ENCODE data around the gene FOXA3.

FOXA3 gene

DNA sequence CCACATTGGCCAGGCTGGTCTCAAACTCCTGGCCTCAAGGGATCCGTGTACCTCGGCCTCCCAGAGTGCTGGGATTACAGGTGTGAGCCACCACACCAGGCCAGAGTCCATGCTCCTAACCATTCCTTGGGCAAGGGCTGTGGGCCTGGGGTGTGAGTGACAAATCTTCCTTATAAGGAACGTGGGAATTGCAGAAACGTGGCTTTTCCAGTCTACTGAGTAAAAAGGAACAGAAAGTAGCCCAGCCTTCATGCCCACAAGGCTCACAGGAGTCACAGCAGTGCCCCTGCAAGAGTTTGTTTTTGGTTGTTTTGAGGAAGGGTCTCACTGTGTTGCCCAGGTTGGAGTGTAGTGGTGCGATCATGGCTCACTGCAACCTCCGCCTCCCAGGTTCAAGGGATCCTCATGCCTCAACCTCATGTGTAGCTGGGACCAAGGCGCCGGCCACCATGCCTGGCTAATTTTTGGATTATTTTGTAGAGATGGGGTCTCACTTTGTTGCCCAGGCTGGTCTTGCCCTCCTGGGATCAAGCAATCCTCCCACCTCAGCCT, 33.2 kb downstream of the FOXA3 start:
- no peak for DNase-seq

DNA sequence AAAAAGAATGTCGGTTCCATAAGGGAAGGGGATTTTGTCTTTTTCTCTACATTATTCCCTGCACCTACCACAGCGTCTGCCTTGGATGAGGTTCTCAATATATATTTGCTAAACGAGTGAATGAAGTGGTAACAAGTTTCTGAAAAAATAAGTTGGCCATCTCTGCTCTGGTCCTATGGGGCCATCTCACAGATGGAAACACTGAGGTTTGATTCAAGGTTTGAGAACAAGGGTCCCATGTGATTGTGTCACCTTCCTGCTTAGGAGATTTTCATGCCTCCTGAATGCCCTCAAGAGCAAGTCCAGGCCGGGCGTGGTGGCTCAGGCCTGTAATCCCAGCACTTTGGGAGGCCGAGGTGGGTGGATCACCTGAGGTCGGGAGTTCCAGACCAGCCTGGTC, 35.1 kb downstream of the FOXA3 start:
- DNase-seq = no peak

GRCh38 chr19:45899919-45900589, 35.9 kb downstream of the FOXA3 start:
- DNase-seq = no peak

GRCh38 chr19:45900738-45901431, 36.8 kb downstream of the FOXA3 start:
- DNase-seq = no peak

DNA sequence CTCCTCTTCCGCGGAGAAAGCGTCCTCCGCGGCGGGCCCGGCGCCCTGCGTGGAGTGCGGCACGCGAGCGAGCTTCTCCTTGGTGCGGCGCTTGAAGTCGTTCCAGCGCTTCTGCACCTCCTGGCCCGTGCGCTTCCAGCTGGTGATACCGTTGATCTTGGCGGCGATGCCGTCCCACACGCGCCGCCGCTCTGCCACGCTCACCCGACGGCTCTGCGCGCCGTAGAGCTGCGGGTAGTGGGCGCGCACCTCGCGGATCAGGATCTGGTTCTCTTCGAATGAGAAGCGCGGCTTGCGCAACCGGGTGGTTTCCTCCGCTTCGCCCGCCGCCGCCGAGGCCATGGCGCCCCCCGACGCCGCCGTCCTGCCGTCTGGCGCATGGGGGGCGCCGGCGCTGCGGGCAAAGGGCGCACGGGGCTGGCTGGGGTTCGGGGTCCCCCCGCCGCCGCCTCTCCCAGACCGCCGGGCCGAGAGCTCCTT, 37.3 kb downstream of the FOXA3 start:
- peak; percentile 27 for DNase-seq

GRCh38 chr19:45901912-45902650, 38.0 kb downstream of the FOXA3 start, which contains the start of gene MYPOP:
TSS of gene MYPOP (minus strand) at chr19:45902613. CDS start at chr19:45901773, 840 bp downstream.
- no peak for DNase-seq

DNA sequence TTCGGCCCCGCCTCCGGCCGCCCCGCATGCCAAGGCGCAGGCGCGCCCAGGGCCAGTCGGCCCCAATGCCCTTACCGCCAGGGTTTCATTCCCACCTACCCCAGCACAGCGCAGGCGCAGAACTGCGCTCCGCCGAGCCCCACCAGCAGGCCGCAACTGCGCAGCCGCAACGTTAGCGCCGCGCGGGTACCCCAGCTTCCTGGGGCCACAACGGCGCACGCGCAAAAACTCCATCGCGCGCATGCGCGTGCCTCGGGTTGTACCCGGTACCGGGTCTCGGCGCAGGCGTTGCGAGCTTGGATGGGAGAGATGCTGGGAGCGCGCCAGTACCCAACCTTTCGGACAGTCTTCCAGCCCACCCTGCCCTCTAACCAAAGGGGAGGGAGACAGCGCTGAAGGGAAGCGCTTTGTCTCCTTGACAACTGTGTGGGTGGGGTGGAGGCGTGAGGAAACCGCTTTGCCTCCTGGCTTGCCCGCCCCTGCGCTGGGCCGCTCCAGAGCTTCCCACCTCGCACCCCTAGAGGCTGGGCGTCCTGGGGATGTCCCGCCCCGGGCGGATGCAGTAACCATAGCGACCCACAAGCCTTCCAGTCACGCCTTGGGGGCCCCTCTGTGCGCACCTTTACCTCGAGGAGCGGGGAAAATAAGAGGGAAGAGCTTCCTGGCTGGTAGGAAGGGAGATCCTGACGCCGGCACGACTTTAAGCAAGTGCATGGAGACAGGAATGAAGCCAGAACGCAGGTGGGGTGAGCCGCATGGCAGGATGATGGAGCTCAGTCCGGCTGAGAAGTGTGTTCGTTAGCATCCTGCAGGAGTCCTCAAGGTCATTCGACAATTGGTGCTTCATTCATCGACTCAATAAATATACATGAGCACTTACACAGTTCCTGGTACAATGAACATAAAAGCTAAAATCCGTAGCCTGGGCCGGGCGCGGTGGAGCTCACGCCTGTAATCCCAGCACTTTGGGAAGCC, 38.8 kb downstream of the FOXA3 start:
- peak; percentile 99 for DNase-seq

- no peak for DNase-seq
These were observed 40.9 kb downstream of the FOXA3 start for GRCh38 chr19:45905011-45905410.

GRCh38 chr19:45906221-45906620, 42.1 kb downstream of the FOXA3 start:
- DNase-seq = no peak

GRCh38 chr19:45908956-45909355, 44.8 kb downstream of the FOXA3 start:
- no peak for DNase-seq

GRCh38 chr19:45911291-45911690, 47.2 kb downstream of the FOXA3 start:
- no peak for DNase-seq

- no peak for DNase-seq
These were observed 50.0 kb downstream of the FOXA3 start, which contains the start of gene NANOS2 for GRCh38 chr19:45913874-45914830. TSS of gene NANOS2 (minus strand) at chr19:45914778. CDS start at chr19:45914693, 85 bp downstream.

- DNase-seq = no peak
These were observed 53.4 kb downstream of the FOXA3 start for GRCh38 chr19:45917421-45918091.

DNA sequence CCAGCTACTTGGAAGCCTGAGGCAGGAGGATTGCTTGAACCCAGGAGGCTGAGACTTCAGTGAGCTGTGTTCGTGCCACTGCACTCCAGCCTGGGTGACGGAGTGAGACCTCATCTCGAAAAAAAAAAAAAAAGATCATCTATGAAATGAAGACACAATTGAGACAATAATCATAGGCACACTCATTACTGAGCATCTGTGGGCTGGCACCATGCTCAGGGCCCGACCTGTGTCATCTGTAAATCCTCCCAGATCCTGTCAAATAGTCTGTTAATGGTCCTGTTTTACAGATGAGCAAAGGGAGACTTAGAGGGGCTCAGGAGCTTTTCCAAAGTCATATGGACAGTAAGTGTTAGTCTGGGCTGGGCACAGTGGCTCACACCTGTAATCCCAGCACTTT, 54.6 kb downstream of the FOXA3 start:
- no peak for DNase-seq

DNA sequence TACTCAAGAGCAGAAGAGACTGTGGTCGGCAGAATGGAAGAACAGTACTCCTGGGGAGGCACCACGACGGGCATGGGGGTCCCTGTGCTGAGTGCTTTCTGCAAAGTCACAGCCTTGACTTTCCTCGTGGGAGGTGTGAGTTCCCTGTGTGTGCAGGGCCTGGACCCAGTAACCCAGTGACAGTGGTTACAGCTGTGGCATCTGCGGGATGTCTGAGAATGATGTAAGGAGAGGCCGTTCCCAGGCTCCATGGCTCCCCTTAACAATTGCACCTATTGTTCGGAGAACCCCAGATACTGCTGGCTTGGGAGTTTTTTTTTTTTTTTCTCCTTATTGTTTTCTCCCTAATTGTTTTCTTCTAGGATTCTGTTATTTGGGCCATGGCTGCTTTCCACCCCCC, 55.6 kb downstream of the FOXA3 start:
- DNase-seq = no peak

GRCh38 chr19:45920458-45920857, 56.3 kb downstream of the FOXA3 start:
- DNase-seq = no peak

DNA sequence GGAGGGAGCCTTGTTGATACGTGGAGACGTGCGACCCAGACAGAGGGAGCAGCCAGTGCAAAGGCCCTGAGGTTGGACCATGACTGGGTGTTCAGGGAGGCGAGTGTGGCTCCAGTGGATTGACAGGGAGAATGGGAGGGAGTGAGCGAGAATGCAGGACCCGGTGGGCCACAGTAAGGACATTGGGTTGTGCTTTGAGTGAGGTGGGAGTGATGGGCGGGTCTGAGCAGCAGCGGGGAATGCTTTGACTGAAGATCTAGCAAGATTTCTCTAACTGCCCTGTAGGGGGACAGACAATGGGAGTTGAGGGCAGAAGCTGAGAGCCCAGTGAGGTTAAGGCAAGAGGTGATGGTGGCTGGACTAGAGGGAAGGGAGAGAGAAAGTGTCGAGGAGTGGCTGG, 58.2 kb downstream of the FOXA3 start:
- DNase-seq = no peak

All from activated naive CD4-positive, alpha-beta T cell treated with Interleukin-2 at 50 U/mL for 16 hours (primary cell).